ENCODE measurements around the gene ABCC1.
"Not testable (repeated sequence)": the region's sequence is repeated elsewhere in the genome, so short reads cannot be mapped to it uniquely, and the experiment has no call there.

ABCC1 gene

GRCh38 chr16:16176328-16176727, 226.9 kb downstream of the ABCC1 start:
- Histone ChIP-seq H3K9ac (ENCODE audit: low read depth, low read length, poor library complexity, severe bottlenecking) (no peak overlapping the region), H3K4me1 (ENCODE audit: insufficient read depth, low read length, poor library complexity, severe bottlenecking) (no peaks in the 10 kb centered on the region), H3K9me3 (ENCODE audit: insufficient read depth, low read depth, low read length) (peaks cover 3% of the 10 kb centered on the region; the same call in 1 of the 2 replicates), H3F3A (ENCODE audit: low read depth) (no peaks in the 10 kb centered on the region), H2AFZ (ENCODE audit: low read length) (no peak overlapping the region), H3K79me2 (ENCODE audit: insufficient read depth, low read length) (no peaks in the 10 kb centered on the region), H3K4me3 (ENCODE audit: low read length, poor library complexity, severe bottlenecking) (no peak overlapping the region), H4K20me1 (ENCODE audit: insufficient read depth, low read length, poor library complexity, severe bottlenecking) (no peaks in the 10 kb centered on the region), H3K9me2 (replicated peaks; ENCODE audit: low read depth, low read length) (no peaks in the 10 kb centered on the region), H3K4me2 (ENCODE audit: low read depth, low read length, poor library complexity, severe bottlenecking) (no peak overlapping the region), H3K36me3 (ENCODE audit: insufficient read depth, low read length) (no peaks in the 10 kb centered on the region), H3K27me3 (ENCODE audit: insufficient read depth, low read length, poor library complexity, severe bottlenecking) (no peaks in the 10 kb centered on the region)
- TF ChIP-seq CTCF (conservative IDR thresholded peaks at IDR 0.05; ENCODE audit: low read length) (no peak), EZH2phosphoT487 (IDR thresholded peaks at IDR 0.05; ENCODE audit: borderline replicate concordance) (no peak)

- H3K36me3 ChIP-seq (ENCODE audit: insufficient read depth, low read length): no peaks in the 10 kb centered on the region
- H3K4me3 ChIP-seq (ENCODE audit: low read length, poor library complexity, severe bottlenecking): no peak overlapping the region
- no peak overlapping the region for H3K9ac ChIP-seq (ENCODE audit: low read depth, low read length, poor library complexity, severe bottlenecking)
- no peaks in the 10 kb centered on the region for H3K27me3 ChIP-seq (ENCODE audit: insufficient read depth, low read length, poor library complexity, severe bottlenecking)
- H2AFZ ChIP-seq (ENCODE audit: low read length): no peak overlapping the region
- no peaks in the 10 kb centered on the region for H3K79me2 ChIP-seq (ENCODE audit: insufficient read depth, low read length)
- H4K20me1 ChIP-seq (ENCODE audit: insufficient read depth, low read length, poor library complexity, severe bottlenecking): no peaks in the 10 kb centered on the region
- H3K9me2 ChIP-seq (replicated peaks; ENCODE audit: low read depth, low read length): no peaks in the 10 kb centered on the region
- no peaks in the 10 kb centered on the region for H3K4me1 ChIP-seq (ENCODE audit: insufficient read depth, low read length, poor library complexity, severe bottlenecking)
- no peak overlapping the region for H3K4me2 ChIP-seq (ENCODE audit: low read depth, low read length, poor library complexity, severe bottlenecking)
- peaks cover 3% of the 10 kb centered on the region; the same call in 1 of the 2 replicates for H3K9me3 ChIP-seq (ENCODE audit: insufficient read depth, low read depth, low read length)
- no peaks in the 10 kb centered on the region for H3F3A ChIP-seq (ENCODE audit: low read depth)
- TF ChIP-seq EZH2phosphoT487 (IDR thresholded peaks at IDR 0.05; ENCODE audit: borderline replicate concordance) (no peak), CTCF (conservative IDR thresholded peaks at IDR 0.05; ENCODE audit: low read length) (no peak)
These were observed 229.2 kb downstream of the ABCC1 start for GRCh38 chr16:16178455-16179162.

- H3K4me1 ChIP-seq (ENCODE audit: insufficient read depth, low read length, poor library complexity, severe bottlenecking); H3F3A ChIP-seq (ENCODE audit: low read depth); H3K27me3 ChIP-seq (ENCODE audit: insufficient read depth, low read length, poor library complexity, severe bottlenecking); H3K79me2 ChIP-seq (ENCODE audit: insufficient read depth, low read length); H3K9ac ChIP-seq (ENCODE audit: low read depth, low read length, poor library complexity, severe bottlenecking); H3K4me3 ChIP-seq (ENCODE audit: low read length, poor library complexity, severe bottlenecking); H4K20me1 ChIP-seq (ENCODE audit: insufficient read depth, low read length, poor library complexity, severe bottlenecking); H2AFZ ChIP-seq (ENCODE audit: low read length); H3K9me3 ChIP-seq (ENCODE audit: insufficient read depth, low read depth, low read length); H3K9me2 ChIP-seq (replicated peaks; ENCODE audit: low read depth, low read length); H3K36me3 ChIP-seq (ENCODE audit: insufficient read depth, low read length); H3K4me2 ChIP-seq (ENCODE audit: low read depth, low read length, poor library complexity, severe bottlenecking): not testable (repeated sequence)
These were observed 232.3 kb downstream of the ABCC1 start for GRCh38 chr16:16181748-16182147.

- H3K79me2 ChIP-seq (ENCODE audit: insufficient read depth, low read length): no peaks in the 10 kb centered on the region
- H4K20me1 ChIP-seq (ENCODE audit: insufficient read depth, low read length, poor library complexity, severe bottlenecking): no peaks in the 10 kb centered on the region
- H3K27me3 ChIP-seq (ENCODE audit: insufficient read depth, low read length, poor library complexity, severe bottlenecking): no peaks in the 10 kb centered on the region
- H3K9me2 ChIP-seq (replicated peaks; ENCODE audit: low read depth, low read length): no peaks in the 10 kb centered on the region
- TF ChIP-seq EZH2phosphoT487 (IDR thresholded peaks at IDR 0.05; ENCODE audit: borderline replicate concordance): no peak
- no peak for TF ChIP-seq CTCF (conservative IDR thresholded peaks at IDR 0.05; ENCODE audit: low read length)
- no peaks in the 10 kb centered on the region for H3K9me3 ChIP-seq (ENCODE audit: insufficient read depth, low read depth, low read length)
- no peak overlapping the region for H3K9ac ChIP-seq (ENCODE audit: low read depth, low read length, poor library complexity, severe bottlenecking)
- no peak overlapping the region for H3K4me3 ChIP-seq (ENCODE audit: low read length, poor library complexity, severe bottlenecking)
- H2AFZ ChIP-seq (ENCODE audit: low read length): no peak overlapping the region
- H3K36me3 ChIP-seq (ENCODE audit: insufficient read depth, low read length): no peaks in the 10 kb centered on the region
- no peak overlapping the region for H3K4me2 ChIP-seq (ENCODE audit: low read depth, low read length, poor library complexity, severe bottlenecking)
- no peaks in the 10 kb centered on the region for H3K4me1 ChIP-seq (ENCODE audit: insufficient read depth, low read length, poor library complexity, severe bottlenecking)
- no peaks in the 10 kb centered on the region for H3F3A ChIP-seq (ENCODE audit: low read depth)
These were observed 233.5 kb downstream of the ABCC1 start for GRCh38 chr16:16182918-16183317.

Data from Loucy (cell line).